ENCODE data around the gene GMFB.

DNA sequence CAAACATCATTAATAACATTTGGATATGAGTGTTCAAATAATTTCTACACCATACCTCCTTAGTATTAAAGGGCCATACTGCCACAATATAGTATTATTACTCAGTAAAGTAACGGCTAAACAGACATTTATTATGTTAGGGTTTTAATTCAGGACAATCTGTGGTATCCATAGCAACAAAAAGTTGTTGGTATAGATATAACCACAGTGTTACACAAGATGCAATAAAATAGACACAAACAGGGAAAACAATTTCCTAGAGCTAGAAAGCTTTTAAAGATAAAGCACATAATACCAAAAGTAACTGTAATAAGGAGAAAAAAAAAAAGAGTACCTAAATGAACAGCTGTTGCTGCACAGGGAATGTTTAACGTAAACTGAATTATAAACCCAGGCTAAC, 63.7 kb downstream of the GMFB start:
- TF ChIP-seq POLR2AphosphoS5 (IDR thresholded peaks at IDR 0.05) = no peak
- no peak for TF ChIP-seq EZH2 (IDR thresholded peaks at IDR 0.05; ENCODE audit: borderline replicate concordance, insufficient read depth, low read length, poor library complexity, severe bottlenecking)
- TF ChIP-seq, protein P1, sequence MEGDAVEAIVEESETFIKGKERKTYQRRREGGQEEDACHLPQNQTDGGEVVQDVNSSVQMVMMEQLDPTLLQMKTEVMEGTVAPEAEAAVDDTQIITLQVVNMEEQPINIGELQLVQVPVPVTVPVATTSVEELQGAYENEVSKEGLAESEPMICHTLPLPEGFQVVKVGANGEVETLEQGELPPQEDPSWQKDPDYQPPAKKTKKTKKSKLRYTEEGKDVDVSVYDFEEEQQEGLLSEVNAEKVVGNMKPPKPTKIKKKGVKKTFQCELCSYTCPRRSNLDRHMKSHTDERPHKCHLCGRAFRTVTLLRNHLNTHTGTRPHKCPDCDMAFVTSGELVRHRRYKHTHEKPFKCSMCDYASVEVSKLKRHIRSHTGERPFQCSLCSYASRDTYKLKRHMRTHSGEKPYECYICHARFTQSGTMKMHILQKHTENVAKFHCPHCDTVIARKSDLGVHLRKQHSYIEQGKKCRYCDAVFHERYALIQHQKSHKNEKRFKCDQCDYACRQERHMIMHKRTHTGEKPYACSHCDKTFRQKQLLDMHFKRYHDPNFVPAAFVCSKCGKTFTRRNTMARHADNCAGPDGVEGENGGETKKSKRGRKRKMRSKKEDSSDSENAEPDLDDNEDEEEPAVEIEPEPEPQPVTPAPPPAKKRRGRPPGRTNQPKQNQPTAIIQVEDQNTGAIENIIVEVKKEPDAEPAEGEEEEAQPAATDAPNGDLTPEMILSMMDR (IDR thresholded peaks at IDR 0.05; ENCODE audit: poor library complexity, severe bottlenecking) = no peak
- TF ChIP-seq, protein P2, sequence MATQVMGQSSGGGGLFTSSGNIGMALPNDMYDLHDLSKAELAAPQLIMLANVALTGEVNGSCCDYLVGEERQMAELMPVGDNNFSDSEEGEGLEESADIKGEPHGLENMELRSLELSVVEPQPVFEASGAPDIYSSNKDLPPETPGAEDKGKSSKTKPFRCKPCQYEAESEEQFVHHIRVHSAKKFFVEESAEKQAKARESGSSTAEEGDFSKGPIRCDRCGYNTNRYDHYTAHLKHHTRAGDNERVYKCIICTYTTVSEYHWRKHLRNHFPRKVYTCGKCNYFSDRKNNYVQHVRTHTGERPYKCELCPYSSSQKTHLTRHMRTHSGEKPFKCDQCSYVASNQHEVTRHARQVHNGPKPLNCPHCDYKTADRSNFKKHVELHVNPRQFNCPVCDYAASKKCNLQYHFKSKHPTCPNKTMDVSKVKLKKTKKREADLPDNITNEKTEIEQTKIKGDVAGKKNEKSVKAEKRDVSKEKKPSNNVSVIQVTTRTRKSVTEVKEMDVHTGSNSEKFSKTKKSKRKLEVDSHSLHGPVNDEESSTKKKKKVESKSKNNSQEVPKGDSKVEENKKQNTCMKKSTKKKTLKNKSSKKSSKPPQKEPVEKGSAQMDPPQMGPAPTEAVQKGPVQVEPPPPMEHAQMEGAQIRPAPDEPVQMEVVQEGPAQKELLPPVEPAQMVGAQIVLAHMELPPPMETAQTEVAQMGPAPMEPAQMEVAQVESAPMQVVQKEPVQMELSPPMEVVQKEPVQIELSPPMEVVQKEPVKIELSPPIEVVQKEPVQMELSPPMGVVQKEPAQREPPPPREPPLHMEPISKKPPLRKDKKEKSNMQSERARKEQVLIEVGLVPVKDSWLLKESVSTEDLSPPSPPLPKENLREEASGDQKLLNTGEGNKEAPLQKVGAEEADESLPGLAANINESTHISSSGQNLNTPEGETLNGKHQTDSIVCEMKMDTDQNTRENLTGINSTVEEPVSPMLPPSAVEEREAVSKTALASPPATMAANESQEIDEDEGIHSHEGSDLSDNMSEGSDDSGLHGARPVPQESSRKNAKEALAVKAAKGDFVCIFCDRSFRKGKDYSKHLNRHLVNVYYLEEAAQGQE (IDR thresholded peaks at IDR 0.05; ENCODE audit: borderline replicate concordance) = no peak
- no peak for TF ChIP-seq EP300 (conservative IDR thresholded peaks at IDR 0.05; ENCODE audit: poor library complexity, severe bottlenecking)
- TF ChIP-seq SMC3 (conservative IDR thresholded peaks at IDR 0.05; ENCODE audit: poor library complexity) = no peak

All from neural cell (in vitro differentiated cells).